H9 (cell line): Measurements from ENCODE around the gene HECW1. TPM values are rescaled to one million over a fixed set of nuclear protein-coding genes. Genes with fewer than 3 reads are reported as not detected.

ENCODE experiments used
- DNase-seq: peaks from one replicate; pipeline ENCODE4 v3.0.0-alpha.2; 2017
- H2AFZ ChIP-seq: one replicate; pipeline ENCODE4 v1.6.1; 2013; ENCODE audit warnings: mild to moderate bottlenecking, low read length, control low read depth, moderate library complexity
- H2AK5ac ChIP-seq: 2 replicates; pipeline ENCODE4 v1.6.1; 2013; ENCODE audit warnings: low read length, control low read depth, mixed read lengths; ENCODE audit not compliant: insufficient read length
- H2BK120ac ChIP-seq: one replicate; pipeline ENCODE4 v1.6.1; 2013; ENCODE audit warnings: low read depth, mild to moderate bottlenecking, low read length, control low read depth, inconsistent platforms; ENCODE audit not compliant: poor library complexity, severe bottlenecking
- H2BK12ac ChIP-seq: 2 replicates; pipeline ENCODE4 v1.6.1; 2013; ENCODE audit warnings: low read length, control low read depth, mixed read lengths, low read depth; ENCODE audit not compliant: insufficient read length
- H2BK15ac ChIP-seq: 2 replicates; pipeline ENCODE4 v1.6.1; 2013; ENCODE audit warnings: low read depth, low read length, control low read depth
- H2BK20ac ChIP-seq: one replicate; pipeline ENCODE4 v1.6.1; 2013; ENCODE audit warnings: low read depth, mild to moderate bottlenecking, low read length, control low read depth, inconsistent platforms; ENCODE audit not compliant: poor library complexity, severe bottlenecking
- H2BK5ac ChIP-seq: 2 replicates; pipeline ENCODE4 v1.6.1; 2013; ENCODE audit warnings: low read length, control low read depth, mixed read lengths; ENCODE audit not compliant: insufficient read length
- H3K14ac ChIP-seq: 2 replicates; pipeline ENCODE4 v1.6.1; 2013; ENCODE audit warnings: low read length, control low read depth; ENCODE audit not compliant: insufficient read depth
- H3K18ac ChIP-seq: 2 replicates; pipeline ENCODE4 v1.6.1; 2013; ENCODE audit warnings: low read depth, mild to moderate bottlenecking, mixed read lengths, low read length, control low read depth; ENCODE audit not compliant: insufficient read length
- H3K23ac ChIP-seq: 2 replicates; pipeline ENCODE4 v1.6.1; 2013; ENCODE audit warnings: low read length, control low read depth, mixed read lengths, low read depth; ENCODE audit not compliant: insufficient read length
- H3K23me2 ChIP-seq: 2 replicates; pipeline ENCODE4 v1.6.1; 2013; ENCODE audit warnings: low read depth, mild to moderate bottlenecking, mixed read lengths, low read length, control low read depth; ENCODE audit not compliant: insufficient read length, poor library complexity, severe bottlenecking
- H3K27ac ChIP-seq: 2 replicates; pipeline ENCODE4 v1.5.1; 2013; ENCODE audit warnings: low read length, control low read depth, mixed read lengths, low read depth; ENCODE audit not compliant: insufficient read length
- H3K27me3 ChIP-seq: 2 replicates; pipeline ENCODE4 v1.6.1; 2013; ENCODE audit warnings: low read length, control low read depth, inconsistent platforms; ENCODE audit not compliant: insufficient read depth
- H3K4ac ChIP-seq: 2 replicates; pipeline ENCODE4 v1.6.1; 2013; ENCODE audit warnings: low read depth, mild to moderate bottlenecking, control low read depth, inconsistent platforms, low read length, moderate library complexity
- H3K4me1 ChIP-seq: 2 replicates; pipeline ENCODE4 v1.6.1; 2013; ENCODE audit warnings: low read length, control low read depth, inconsistent platforms; ENCODE audit not compliant: insufficient read depth
- H3K4me2 ChIP-seq: 2 replicates; pipeline ENCODE4 v1.6.1; 2013; ENCODE audit warnings: low read length, control low read depth, mixed read lengths; ENCODE audit not compliant: insufficient read length, insufficient read depth
- H3K56ac ChIP-seq: 2 replicates; pipeline ENCODE4 v1.6.1; 2013; ENCODE audit warnings: low read depth, mild to moderate bottlenecking, mixed read lengths, low read length, control low read depth; ENCODE audit not compliant: insufficient read length
- H3K79me1 ChIP-seq: 2 replicates; pipeline ENCODE4 v1.6.1; 2013; ENCODE audit warnings: low read depth, mild to moderate bottlenecking, moderate library complexity, low read length, control low read depth, inconsistent platforms; ENCODE audit not compliant: insufficient read depth, poor library complexity, severe bottlenecking
- H3K79me2 ChIP-seq: 2 replicates; pipeline ENCODE4 v1.6.1; 2013; ENCODE audit warnings: low read length, control low read depth, inconsistent platforms; ENCODE audit not compliant: insufficient read depth
- H3K9ac ChIP-seq: 2 replicates; pipeline ENCODE4 v1.6.1; 2013; ENCODE audit warnings: low read length, control low read depth, mixed read lengths; ENCODE audit not compliant: insufficient read length; ENCODE audit errors: extremely low read depth
- H3K9me3 ChIP-seq: one replicate; pipeline ENCODE4 v1.6.1; 2013; ENCODE audit warnings: low read depth, low read length, inconsistent platforms; ENCODE audit not compliant: control insufficient read depth
- H3T11ph ChIP-seq: one replicate; pipeline ENCODE4 v1.6.1; 2013; ENCODE audit warnings: mild to moderate bottlenecking, low read length, control low read depth, inconsistent platforms
- H4K20me1 ChIP-seq: one replicate; pipeline ENCODE4 v1.6.1; 2013; ENCODE audit not compliant: control insufficient read depth, insufficient read length, insufficient read depth
- H4K5ac ChIP-seq: 2 replicates; pipeline ENCODE4 v1.6.1; 2013; ENCODE audit warnings: low read depth, mild to moderate bottlenecking, mixed read lengths, low read length, control low read depth; ENCODE audit not compliant: insufficient read length
- H4K8ac ChIP-seq: replicated peaks from 2 replicates; pipeline ENCODE4 v1.6.1; 2013; ENCODE audit warnings: low read length, control low read depth, mixed read lengths, low read depth; ENCODE audit not compliant: insufficient read length
- H4K91ac ChIP-seq: 2 replicates; pipeline ENCODE4 v1.6.1; 2013; ENCODE audit warnings: low read depth, mild to moderate bottlenecking, moderate library complexity, mixed read lengths, low read length, control low read depth; ENCODE audit not compliant: insufficient read length
- H3K27ac Mint-ChIP-seq, 3 experiments: 2 replicates in 2 of 3; 3 replicates in 1 of 3; pipeline ENCODE4 v1.8.0; 2020 to 2021; ENCODE audit warnings: mixed read lengths in 3 of 3, mild to moderate bottlenecking in 1 of 3, moderate library complexity in 1 of 3
- H3K27me3 Mint-ChIP-seq: 2 replicates; pipeline ENCODE4 v1.8.0; 2021; ENCODE audit warnings: low read depth, mild to moderate bottlenecking, moderate library complexity, mixed read lengths
- H3K36me3 Mint-ChIP-seq, 3 experiments: 2 replicates in 2 of 3; 3 replicates in 1 of 3; pipeline ENCODE4 v1.8.0; 2020 to 2021; ENCODE audit warnings: low read depth in 3 of 3, mixed read lengths in 3 of 3; ENCODE audit not compliant: insufficient read depth in 1 of 3
- H3K4me1 Mint-ChIP-seq, 2 experiments: 2 replicates each; pipeline ENCODE4 v1.8.0; 2020; ENCODE audit warnings: mixed read lengths in 2 of 2
- H3K4me3 Mint-ChIP-seq, 2 experiments: 2 replicates in 1 of 2; 3 replicates in 1 of 2; pipeline ENCODE4 v1.8.0; 2020 to 2021; ENCODE audit warnings: mild to moderate bottlenecking in 2 of 2, mixed read lengths in 2 of 2, moderate library complexity in 1 of 2
- H3K9me3 Mint-ChIP-seq, 2 experiments: 2 replicates in 1 of 2; 3 replicates in 1 of 2; pipeline ENCODE4 v1.8.0; 2020; ENCODE audit warnings: mild to moderate bottlenecking in 2 of 2, mixed read lengths in 2 of 2, moderate library complexity in 1 of 2
- CTCF ChIP-seq: fragments of 200-600 bp; sonication (generic); conservative IDR thresholded peaks from 3 replicates; pipeline ENCODE4 v1.8.0; 2021; ENCODE audit warnings: antibody characterized with exemption, mild to moderate bottlenecking
- WGBS: extraction: QIAGEN DNeasy Blood & Tissue Kit; methylation state at CpG from one replicate; pipeline ENCODE4 v1.1.7; 2013; ENCODE audit warnings: missing lambda C conversion rate, low lambda C conversion rate, mixed read lengths; ENCODE audit not compliant: insufficient read length; ENCODE audit errors: extremely low coverage; 5-methylcytosine and 5-hydroxymethylcytosine counted together
- total RNA-seq: library from RNA; stranded (reverse); gene quantifications from 2 replicates; pipeline ENCODE4 v1.2.1, GENCODE V29; 2021

HECW1 gene
- total RNA-seq, 1 experiment from 2014 or later: 5.0 TPM

- no peak overlapping the region for H2AK5ac ChIP-seq
- H3K23me2 ChIP-seq: no peaks in the 10 kb centered on the region
- no peak overlapping the region for H2BK20ac ChIP-seq
- H2BK15ac ChIP-seq: no peak overlapping the region
- H2AFZ ChIP-seq: no peak overlapping the region
- Mint-ChIP-seq H3K27ac (no peak overlapping the region), H3K27me3 (no peaks in the 10 kb centered on the region; the same call in 1 of the 2 replicates), H3K36me3 (peaks cover 5 to 13% (median 11%) of the 10 kb centered on the region in 3 experiments), H3K9me3 (peaks cover 13% of the 10 kb centered on the region in 2 experiments), H3K4me3 (no peak overlapping the region), H3K4me1 (peaks cover 28 to 35% of the 10 kb centered on the region in 2 experiments)
- no peak overlapping the region for H2BK12ac ChIP-seq
- H4K5ac ChIP-seq: no peak overlapping the region
- no peaks in the 10 kb centered on the region for H4K20me1 ChIP-seq
- H3K56ac ChIP-seq: no peak overlapping the region
- H3T11ph ChIP-seq: no peak overlapping the region
- no peak overlapping the region for H3K18ac ChIP-seq
- no peak overlapping the region for H4K91ac ChIP-seq
- no peaks in the 10 kb centered on the region for H3K79me2 ChIP-seq
- no peak for DNase-seq
- no peak overlapping the region for H3K27ac ChIP-seq
- TF ChIP-seq CTCF: no peak
- no peak overlapping the region for H3K23ac ChIP-seq
- no peak overlapping the region for H3K4me2 ChIP-seq
- no peak overlapping the region for H4K8ac ChIP-seq
- no peaks in the 10 kb centered on the region for H3K27me3 ChIP-seq
- H3K4ac ChIP-seq: no peak overlapping the region
- 0 out of 2 replicates have a peak, but pooled peaks cover 4% of the 10 kb centered on the region for H3K4me1 ChIP-seq
- WGBS: no CpG with 5 or more reads among the region's 5 CpGs
- H3K14ac ChIP-seq: no peak overlapping the region
- no peaks in the 10 kb centered on the region for H3K79me1 ChIP-seq
- no peak overlapping the region for H3K9ac ChIP-seq
- H2BK5ac ChIP-seq: no peak overlapping the region
- H2BK120ac ChIP-seq: no peak overlapping the region
- no peaks in the 10 kb centered on the region for H3K9me3 ChIP-seq
Measured at GRCh38 chr7:43276547-43276946, 164.1 kb downstream of the HECW1 start.
